ACC112 (cell line): ENCODE results near the gene TNFAIP8.

ENCODE experiments used
- H2AFZ ChIP-seq: fragments of 200-600 bp; sonication (generic); one replicate; pipeline ENCODE4 v1.6.0; 2017; ENCODE audit warnings: antibody characterized with exemption, low read length; ENCODE audit not compliant: unreplicated experiment
- H3K27ac ChIP-seq: fragments of 200-600 bp; sonication (generic); 2 replicates; pipeline ENCODE4 v1.5.1; 2014; ENCODE audit warnings: low read depth, mild to moderate bottlenecking, antibody characterized with exemption, low read length, moderate library complexity
- H3K27me3 ChIP-seq: fragments of 200-600 bp; sonication (generic); 2 replicates; pipeline ENCODE4 v1.6.1; 2014; ENCODE audit warnings: mild to moderate bottlenecking, antibody characterized with exemption, low read length, moderate library complexity, mixed read lengths; ENCODE audit not compliant: insufficient read depth
- H3K36me3 ChIP-seq: fragments of 200-600 bp; sonication (generic); 2 replicates; pipeline ENCODE4 v1.6.1; 2016; ENCODE audit warnings: mild to moderate bottlenecking, antibody characterized with exemption, low read length, moderate library complexity, mixed read lengths; ENCODE audit not compliant: insufficient read depth
- H3K4me1 ChIP-seq: fragments of 200-600 bp; sonication (generic); one replicate; pipeline ENCODE4 v1.6.1; 2016; ENCODE audit warnings: low read length, mixed read lengths; ENCODE audit not compliant: insufficient read depth, unreplicated experiment, control insufficient read depth
- H3K4me3 ChIP-seq: fragments of 200-600 bp; sonication (generic); 2 replicates; pipeline ENCODE4 v1.5.1; 2014; ENCODE audit warnings: mild to moderate bottlenecking, low read depth, low read length
- H3K79me2 ChIP-seq: fragments of 200-600 bp; sonication (generic); one replicate; pipeline ENCODE4 v1.6.0; 2016; ENCODE audit warnings: low read length; ENCODE audit not compliant: control insufficient read depth, unreplicated experiment, insufficient read depth

TNFAIP8 gene

GRCh38 chr5:119385536-119386128, 29.8 kb downstream of the TNFAIP8 start:
- Histone ChIP-seq H3K4me3 (no peak overlapping the region), H3K4me1 (peaks cover 19% of the 10 kb centered on the region), H2AFZ (no peak overlapping the region), H3K27me3 (no peaks in the 10 kb centered on the region), H3K27ac (no peak overlapping the region), H3K36me3 (no peaks in the 10 kb centered on the region), H3K79me2 (no peaks in the 10 kb centered on the region)

- no peaks in the 10 kb centered on the region for H3K36me3 ChIP-seq
- no peak overlapping the region for H2AFZ ChIP-seq
- H3K27ac ChIP-seq, result no peak overlapping the region
- peaks cover 19% of the 10 kb centered on the region for H3K4me1 ChIP-seq
- no peaks in the 10 kb centered on the region for H3K79me2 ChIP-seq
- no peak overlapping the region for H3K4me3 ChIP-seq
- H3K27me3 ChIP-seq, result no peaks in the 10 kb centered on the region
These were observed 31.0 kb downstream of the TNFAIP8 start for GRCh38 chr5:119386596-119387344.

GRCh38 chr5:119387945-119388618, 32.3 kb downstream of the TNFAIP8 start:
- 0 out of 2 replicates have a peak, but pooled peaks cover 4% of the 10 kb centered on the region for H3K36me3 ChIP-seq
- H3K27me3 ChIP-seq, result no peaks in the 10 kb centered on the region
- H3K4me1 ChIP-seq, result peaks cover 23% of the 10 kb centered on the region
- no peaks in the 10 kb centered on the region for H3K79me2 ChIP-seq
- no peak overlapping the region for H2AFZ ChIP-seq
- H3K4me3 ChIP-seq, result no peak overlapping the region
- no peak overlapping the region for H3K27ac ChIP-seq

- H3K4me3 ChIP-seq, result no peak overlapping the region
- H2AFZ ChIP-seq, result no peak overlapping the region
- H3K4me1 ChIP-seq, result peaks cover 28% of the 10 kb centered on the region
- H3K27me3 ChIP-seq, result no peaks in the 10 kb centered on the region
- H3K27ac ChIP-seq, result no peak overlapping the region
- no peaks in the 10 kb centered on the region for H3K79me2 ChIP-seq
- H3K36me3 ChIP-seq, result 0 out of 2 replicates have a peak, but pooled peaks cover 5% of the 10 kb centered on the region
These were observed 32.9 kb downstream of the TNFAIP8 start for GRCh38 chr5:119388619-119389190.

GRCh38 chr5:119389288-119390030, 33.6 kb downstream of the TNFAIP8 start:
- no peak overlapping the region for H3K27ac ChIP-seq
- peak overlapping the region; percentile 46 for H3K4me3 ChIP-seq
- 0 out of 2 replicates have a peak, but pooled peaks cover 5% of the 10 kb centered on the region for H3K36me3 ChIP-seq
- H3K79me2 ChIP-seq, result no peaks in the 10 kb centered on the region
- H3K27me3 ChIP-seq, result no peaks in the 10 kb centered on the region
- H3K4me1 ChIP-seq, result peaks cover 34% of the 10 kb centered on the region
- peak overlapping the region; percentile 2 for H2AFZ ChIP-seq

- peaks cover 34% of the 10 kb centered on the region for H3K4me1 ChIP-seq
- 0 out of 2 replicates have a peak, but pooled peaks cover 5% of the 10 kb centered on the region for H3K36me3 ChIP-seq
- H2AFZ ChIP-seq, result no peak overlapping the region
- H3K27me3 ChIP-seq, result no peaks in the 10 kb centered on the region
- H3K4me3 ChIP-seq, result no peak overlapping the region
- H3K79me2 ChIP-seq, result no peaks in the 10 kb centered on the region
- H3K27ac ChIP-seq, result no peak overlapping the region
These were observed 34.6 kb downstream of the TNFAIP8 start for GRCh38 chr5:119390404-119390803.

GRCh38 chr5:119393201-119393691, 37.4 kb downstream of the TNFAIP8 start:
- no peaks in the 10 kb centered on the region for H3K27me3 ChIP-seq
- H3K79me2 ChIP-seq, result no peaks in the 10 kb centered on the region
- H3K36me3 ChIP-seq, result 0 out of 2 replicates have a peak, but pooled peaks cover 5% of the 10 kb centered on the region
- 0 out of 2 replicates have a peak overlapping the region, but pooled peaks have one; percentile 13 for H3K4me3 ChIP-seq
- H3K4me1 ChIP-seq, result peaks cover 39% of the 10 kb centered on the region
- peak overlapping the region; percentile 58 for H3K27ac ChIP-seq
- no peak overlapping the region for H2AFZ ChIP-seq

GRCh38 chr5:119393746-119394145, 37.9 kb downstream of the TNFAIP8 start:
- Histone ChIP-seq H3K79me2 (no peaks in the 10 kb centered on the region), H3K4me3 (0 out of 2 replicates have a peak overlapping the region, but pooled peaks have one; percentile 13), H3K27ac (peak overlapping the region; percentile 58), H3K27me3 (no peaks in the 10 kb centered on the region), H3K36me3 (0 out of 2 replicates have a peak, but pooled peaks cover 5% of the 10 kb centered on the region), H3K4me1 (peaks cover 44% of the 10 kb centered on the region), H2AFZ (no peak overlapping the region)

- Histone ChIP-seq H3K4me1 (peaks cover 44% of the 10 kb centered on the region), H3K4me3 (no peak overlapping the region), H3K27me3 (no peaks in the 10 kb centered on the region), H3K36me3 (0 out of 2 replicates have a peak, but pooled peaks cover 5% of the 10 kb centered on the region), H2AFZ (no peak overlapping the region), H3K27ac (no peak overlapping the region), H3K79me2 (no peaks in the 10 kb centered on the region)
These were observed 39.4 kb downstream of the TNFAIP8 start for GRCh38 chr5:119395080-119395836.
